Calu3 (cell line): ENCODE data around the gene FAF1. TPM values are rescaled to one million over a fixed set of nuclear protein-coding genes. Genes with fewer than 3 reads are reported as not detected.

Experiments used
- BruUV-seq: library from RNA; stranded (reverse); fragments of 400-500 nt; replicated peaks from 2 replicates; lab custom pipeline; 2021; lab: Mats Ljungman, UMichigan
- CTCF ChIA-PET: fragments of 300-600 bp; sonication (Branson Sonifier 250); formaldehyde crosslinking; loops from one replicate; lab custom pipeline; 2022; ENCODE audit warnings: antibody characterized with exemption; lab: Charles Lee
- DNase-seq: peaks from one replicate; pipeline ENCODE4 v3.0.0; 2022
- H3K27ac Mint-ChIP-seq: one replicate; pipeline ENCODE4 v1.8.0; 2022; ENCODE audit warnings: mixed read lengths; ENCODE audit not compliant: unreplicated experiment
- H3K27me3 Mint-ChIP-seq: one replicate; pipeline ENCODE4 v1.8.0; 2022; ENCODE audit warnings: mixed read lengths; ENCODE audit not compliant: unreplicated experiment
- H3K36me3 Mint-ChIP-seq: one replicate; pipeline ENCODE4 v1.8.0; 2022; ENCODE audit warnings: mild to moderate bottlenecking, moderate library complexity, mixed read lengths; ENCODE audit not compliant: insufficient read depth, unreplicated experiment
- H3K4me1 Mint-ChIP-seq: one replicate; pipeline ENCODE4 v1.8.0; 2022; ENCODE audit warnings: mild to moderate bottlenecking, low read depth, mixed read lengths; ENCODE audit not compliant: unreplicated experiment
- H3K4me3 Mint-ChIP-seq: one replicate; pipeline ENCODE4 v1.8.0; 2022; ENCODE audit warnings: mild to moderate bottlenecking, low read depth, moderate library complexity, mixed read lengths; ENCODE audit not compliant: unreplicated experiment
- H3K9me3 Mint-ChIP-seq: one replicate; pipeline ENCODE4 v1.8.0; 2022; ENCODE audit warnings: low read depth, mixed read lengths; ENCODE audit not compliant: unreplicated experiment
- intact Hi-C: fragments of 100-400 bp; cut with micrococcal nuclease; formaldehyde crosslinking; loops from one replicate; pipeline ENCODE4 v1.10.0; 2022; ENCODE audit not compliant: unreplicated experiment
- total RNA-seq: library from RNA; stranded (reverse); gene quantifications from 2 replicates; pipeline ENCODE4 v1.2.3, GENCODE V29; 2022
- TF ChIP-seq, protein P1 (sequence below): fragments of 200-600 bp; IDR thresholded peaks from one replicate; pipeline ENCODE4 v1.8.0; 2022; ENCODE audit warnings: antibody characterized with exemption; ENCODE audit not compliant: unreplicated experiment

The FAF1 gene
- total RNA-seq, 1 experiment from 2014 or later = 104 TPM

- TF ChIP-seq, protein P1, sequence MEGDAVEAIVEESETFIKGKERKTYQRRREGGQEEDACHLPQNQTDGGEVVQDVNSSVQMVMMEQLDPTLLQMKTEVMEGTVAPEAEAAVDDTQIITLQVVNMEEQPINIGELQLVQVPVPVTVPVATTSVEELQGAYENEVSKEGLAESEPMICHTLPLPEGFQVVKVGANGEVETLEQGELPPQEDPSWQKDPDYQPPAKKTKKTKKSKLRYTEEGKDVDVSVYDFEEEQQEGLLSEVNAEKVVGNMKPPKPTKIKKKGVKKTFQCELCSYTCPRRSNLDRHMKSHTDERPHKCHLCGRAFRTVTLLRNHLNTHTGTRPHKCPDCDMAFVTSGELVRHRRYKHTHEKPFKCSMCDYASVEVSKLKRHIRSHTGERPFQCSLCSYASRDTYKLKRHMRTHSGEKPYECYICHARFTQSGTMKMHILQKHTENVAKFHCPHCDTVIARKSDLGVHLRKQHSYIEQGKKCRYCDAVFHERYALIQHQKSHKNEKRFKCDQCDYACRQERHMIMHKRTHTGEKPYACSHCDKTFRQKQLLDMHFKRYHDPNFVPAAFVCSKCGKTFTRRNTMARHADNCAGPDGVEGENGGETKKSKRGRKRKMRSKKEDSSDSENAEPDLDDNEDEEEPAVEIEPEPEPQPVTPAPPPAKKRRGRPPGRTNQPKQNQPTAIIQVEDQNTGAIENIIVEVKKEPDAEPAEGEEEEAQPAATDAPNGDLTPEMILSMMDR = no peak
- no peaks in the 10 kb centered on the region for H3K9me3 Mint-ChIP-seq
- DNase-seq = no peak
- no peaks in the 10 kb centered on the region for H3K27me3 Mint-ChIP-seq
- H3K4me1 Mint-ChIP-seq = no peaks in the 10 kb centered on the region
- H3K27ac Mint-ChIP-seq = no peak overlapping the region
- no peak overlapping the region for H3K4me3 Mint-ChIP-seq
- CTCF ChIA-PET = no interaction called here
- BruUV-seq = no TSS peak
- peaks cover 4% of the 10 kb centered on the region for H3K36me3 Mint-ChIP-seq
- intact Hi-C loops = no loop called here
Observed at GRCh38 chr1:50562106-50562505, 398.0 kb downstream of the FAF1 start.

DNA sequence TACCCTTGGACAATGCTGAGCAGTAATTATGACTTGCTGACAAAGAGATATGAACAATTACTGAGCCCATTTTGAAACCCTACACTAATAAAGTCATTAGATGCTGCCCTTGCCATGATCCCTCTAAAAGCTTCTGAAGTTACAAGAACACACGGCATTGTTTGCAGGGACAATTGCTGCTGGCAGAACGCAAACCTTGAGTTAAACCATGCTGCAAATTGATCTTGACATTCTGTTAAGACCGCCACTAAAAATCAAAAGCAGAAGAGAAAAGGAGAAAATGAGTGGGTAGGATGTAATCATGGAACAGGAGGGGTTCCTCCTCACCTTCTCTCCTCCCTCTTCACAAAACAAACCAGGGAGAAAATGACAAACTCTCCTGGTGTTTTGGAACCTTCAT lies 400.6 kb downstream of the FAF1 start:
- BruUV-seq = no TSS peak
- Mint-ChIP-seq H3K27me3 (no peaks in the 10 kb centered on the region), H3K36me3 (peaks cover 4% of the 10 kb centered on the region), H3K4me1 (no peaks in the 10 kb centered on the region), H3K27ac (no peak overlapping the region), H3K9me3 (no peaks in the 10 kb centered on the region), H3K4me3 (no peak overlapping the region)
- CTCF ChIA-PET = no interaction called here
- TF ChIP-seq, protein P1 = no peak
- intact Hi-C loops = no loop called here
- DNase-seq = no peak

DNA sequence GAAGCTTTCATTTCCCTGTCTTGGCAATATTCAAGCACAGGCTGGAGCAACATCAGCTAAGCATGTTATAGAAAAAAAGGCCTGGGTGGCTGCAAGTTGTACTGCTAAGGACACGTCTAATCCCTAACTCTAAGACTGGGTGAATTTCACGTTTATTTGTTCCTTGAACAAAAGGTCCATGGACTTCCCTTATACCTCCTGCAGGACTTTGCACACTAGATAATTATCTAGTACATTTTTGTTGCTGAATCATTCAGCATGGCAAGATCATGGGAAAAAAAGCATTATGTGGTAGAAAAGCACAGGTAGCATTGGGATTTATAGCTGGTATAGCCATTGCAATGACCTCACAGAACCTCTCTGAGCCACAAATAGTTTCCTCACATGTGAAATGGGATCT lies 406.1 kb downstream of the FAF1 start:
- H3K4me3 Mint-ChIP-seq = no peak overlapping the region
- TF ChIP-seq, protein P1 = no peak
- no peak overlapping the region for H3K27ac Mint-ChIP-seq
- peaks cover 9% of the 10 kb centered on the region for H3K4me1 Mint-ChIP-seq
- no peak for DNase-seq
- no peaks in the 10 kb centered on the region for H3K27me3 Mint-ChIP-seq
- no peaks in the 10 kb centered on the region for H3K36me3 Mint-ChIP-seq
- intact Hi-C loops = no loop called here
- CTCF ChIA-PET = no interaction called here
- no TSS peak for BruUV-seq
- no peaks in the 10 kb centered on the region for H3K9me3 Mint-ChIP-seq

GRCh38 chr1:50548243-50548642 lies 411.8 kb downstream of the FAF1 start:
- CTCF ChIA-PET = no interaction called here
- intact Hi-C loops = loop anchor here (10.0 kb wide), 1 partner anchor 63 kb away; no protein-coding TSS in a partner anchor
- DNase-seq = no peak
- no TSS peak for BruUV-seq
- Mint-ChIP-seq H3K9me3 (no peaks in the 10 kb centered on the region), H3K27me3 (no peaks in the 10 kb centered on the region), H3K36me3 (no peaks in the 10 kb centered on the region), H3K4me3 (no peak overlapping the region), H3K27ac (no peak overlapping the region), H3K4me1 (peaks cover 8% of the 10 kb centered on the region)
- TF ChIP-seq, protein P1 = no peak
